Upper lobe of right lung (tissue), 1 donor: ENCODE measurements around the gene CADPS2. TPM values are rescaled to one million over a fixed set of nuclear protein-coding genes. Genes with fewer than 3 reads are reported as not detected.

Experiments used
- ATAC-seq: fragments of 200-7000 bp; cut with Tn5 transposase; one replicate; pipeline ENCODE4 v1.9.1; 2020; ENCODE audit warnings: mild to moderate bottlenecking, moderate library complexity
- DNase-seq: peaks from one replicate; pipeline ENCODE4 v3.0.0-alpha.2; 2020
- H3K27ac ChIP-seq: fragments of 200-600 bp; one replicate; pipeline ENCODE4 v1.8.0; 2022
- H3K27me3 ChIP-seq: fragments of 200-600 bp; one replicate; pipeline ENCODE4 v1.8.0; 2022; ENCODE audit warnings: mild to moderate bottlenecking
- H3K36me3 ChIP-seq: fragments of 200-600 bp; one replicate; pipeline ENCODE4 v1.8.0; 2022
- H3K4me1 ChIP-seq: fragments of 200-600 bp; one replicate; pipeline ENCODE4 v1.8.0; 2022
- H3K4me3 ChIP-seq: fragments of 200-600 bp; one replicate; pipeline ENCODE4 v1.8.0; 2022; ENCODE audit warnings: mild to moderate bottlenecking
- H3K9me3 ChIP-seq: fragments of 200-600 bp; one replicate; pipeline ENCODE4 v1.8.0; 2022
- CTCF ChIP-seq: fragments of 200-600 bp; IDR thresholded peaks from one replicate; pipeline ENCODE4 v1.8.0; 2022; ENCODE audit warnings: antibody characterized with exemption
- intact Hi-C: fragments of 100-400 bp; cut with DNase I; formaldehyde crosslinking; loops from one replicate; pipeline ENCODE4 v1.11.0; 2022
- total RNA-seq: library from RNA; stranded (reverse); fragmentation: NEBNext Ultra II Directional; extraction: Animal tissue kit (Norgen Biotek cat#: 25700); gene quantifications from one replicate; pipeline ENCODE4 v1.2.1, GENCODE V29; 2021
- donor health status: DM: no; HTN: yes; CAD: no; lungs with severe emphysema.

Gene CADPS2
- total RNA-seq, 1 donor from 2014 or later, result 46.1 TPM

- intact Hi-C loops, result loop anchor here (10.0 kb wide), 1 partner anchor 1062 kb away; no protein-coding TSS in a partner anchor
- ATAC-seq (no peak), DNase-seq (no peak)
- peaks cover 35% of the 10 kb centered on the region for H3K4me1 ChIP-seq
- TF ChIP-seq CTCF, result no peak
- no peak overlapping the region for H3K27ac ChIP-seq
- H3K4me3 ChIP-seq, result no peak overlapping the region
- H3K27me3 ChIP-seq, result peaks cover 97% of the 10 kb centered on the region
- no peaks in the 10 kb centered on the region for H3K36me3 ChIP-seq
- H3K9me3 ChIP-seq, result no peaks in the 10 kb centered on the region
Measured at GRCh38 chr7:122307228-122307621, 579.0 kb downstream of the CADPS2 start.

- DNase-seq, result no peak
Measured at GRCh38 chr7:122306320-122307227, 579.7 kb downstream of the CADPS2 start.

GRCh38 chr7:122305475-122306319 lies 580.6 kb downstream of the CADPS2 start:
- peak overlapping the region; percentile 25 for H3K4me3 ChIP-seq
- peaks cover 97% of the 10 kb centered on the region for H3K27me3 ChIP-seq
- H3K9me3 ChIP-seq, result no peaks in the 10 kb centered on the region
- DNase-seq (no peak), ATAC-seq (peak; percentile 35)
- no peak overlapping the region for H3K27ac ChIP-seq
- intact Hi-C loops, result loop anchor here (10.0 kb wide), 1 partner anchor 1061 kb away; no protein-coding TSS in a partner anchor
- H3K4me1 ChIP-seq, result peaks cover 30% of the 10 kb centered on the region
- TF ChIP-seq CTCF, result no peak
- H3K36me3 ChIP-seq, result no peaks in the 10 kb centered on the region

More at GRCh38 chr7:122306320-122307227, 579.7 kb downstream of the CADPS2 start:
- no peak overlapping the region for H3K4me3 ChIP-seq
- ATAC-seq, result no peak
- no peaks in the 10 kb centered on the region for H3K36me3 ChIP-seq
- intact Hi-C loops, result loop anchor here (10.0 kb wide), 1 partner anchor 1062 kb away; no protein-coding TSS in a partner anchor
- no peak for TF ChIP-seq CTCF
- no peaks in the 10 kb centered on the region for H3K9me3 ChIP-seq
- peaks cover 30% of the 10 kb centered on the region for H3K4me1 ChIP-seq
- H3K27me3 ChIP-seq, result peaks cover 97% of the 10 kb centered on the region
- H3K27ac ChIP-seq, result no peak overlapping the region

- H3K4me1 ChIP-seq, result peaks cover 27% of the 10 kb centered on the region
- H3K27ac ChIP-seq, result no peak overlapping the region
- peaks cover 97% of the 10 kb centered on the region for H3K27me3 ChIP-seq
- no peaks in the 10 kb centered on the region for H3K36me3 ChIP-seq
- ATAC-seq, result no peak
- peak overlapping the region; percentile 25 for H3K4me3 ChIP-seq
- intact Hi-C loops, result loop anchor here (10.0 kb wide), 1 partner anchor 1060 kb away; no protein-coding TSS in a partner anchor
- no peak for DNase-seq
- no peaks in the 10 kb centered on the region for H3K9me3 ChIP-seq
- no peak for TF ChIP-seq CTCF
Measured at GRCh38 chr7:122304996-122305421, 581.3 kb downstream of the CADPS2 start.

GRCh38 chr7:122304319-122304975 lies 581.8 kb downstream of the CADPS2 start, which contains the start of gene FEZF1:
Gene FEZF1, minus strand, starts transcription at chr7:122304750. Its CDS starts 313 bp downstream, at chr7:122304437.
- intact Hi-C loops, result loop anchor here (10.0 kb wide), 1 partner anchor 1060 kb away; no protein-coding TSS in a partner anchor
- Histone ChIP-seq H3K9me3 (no peaks in the 10 kb centered on the region), H3K4me1 (peaks cover 24% of the 10 kb centered on the region), H3K27ac (no peak within 1 kb of the TSS), H3K27me3 (peaks cover 97% of the 10 kb centered on the region), H3K36me3 (no peaks in the 10 kb centered on the region), H3K4me3 (peak within 1 kb of the TSS; percentile 25)
- TF ChIP-seq CTCF, result no peak
- ATAC-seq (peak; percentile 63), DNase-seq (no peak)
